Measurements from ENCODE around the gene CNOT11.
"Not testable (repeated sequence)": the region's sequence is repeated elsewhere in the genome, so short reads cannot be mapped to it uniquely, and the experiment has no call there.

The CNOT11 gene

GRCh38 chr2:101230541-101231001, 22.1 kb upstream of the CNOT11 start:
- no peak for DNase-seq (ENCODE audit: extremely low read depth, low read depth)
- TF ChIP-seq, protein P1, sequence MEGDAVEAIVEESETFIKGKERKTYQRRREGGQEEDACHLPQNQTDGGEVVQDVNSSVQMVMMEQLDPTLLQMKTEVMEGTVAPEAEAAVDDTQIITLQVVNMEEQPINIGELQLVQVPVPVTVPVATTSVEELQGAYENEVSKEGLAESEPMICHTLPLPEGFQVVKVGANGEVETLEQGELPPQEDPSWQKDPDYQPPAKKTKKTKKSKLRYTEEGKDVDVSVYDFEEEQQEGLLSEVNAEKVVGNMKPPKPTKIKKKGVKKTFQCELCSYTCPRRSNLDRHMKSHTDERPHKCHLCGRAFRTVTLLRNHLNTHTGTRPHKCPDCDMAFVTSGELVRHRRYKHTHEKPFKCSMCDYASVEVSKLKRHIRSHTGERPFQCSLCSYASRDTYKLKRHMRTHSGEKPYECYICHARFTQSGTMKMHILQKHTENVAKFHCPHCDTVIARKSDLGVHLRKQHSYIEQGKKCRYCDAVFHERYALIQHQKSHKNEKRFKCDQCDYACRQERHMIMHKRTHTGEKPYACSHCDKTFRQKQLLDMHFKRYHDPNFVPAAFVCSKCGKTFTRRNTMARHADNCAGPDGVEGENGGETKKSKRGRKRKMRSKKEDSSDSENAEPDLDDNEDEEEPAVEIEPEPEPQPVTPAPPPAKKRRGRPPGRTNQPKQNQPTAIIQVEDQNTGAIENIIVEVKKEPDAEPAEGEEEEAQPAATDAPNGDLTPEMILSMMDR (IDR thresholded peaks at IDR 0.05; ENCODE audit: low read depth, low read length) = no peak

GRCh38 chr2:101231240-101231639, 21.4 kb upstream of the CNOT11 start:
- TF ChIP-seq, protein P1 (IDR thresholded peaks at IDR 0.05; ENCODE audit: low read depth, low read length) = no peak
- DNase-seq (ENCODE audit: extremely low read depth, low read depth) = no peak

GRCh38 chr2:101231937-101232730, 20.6 kb upstream of the CNOT11 start:
- TF ChIP-seq, protein P1 (IDR thresholded peaks at IDR 0.05; ENCODE audit: low read depth, low read length) = no peak

DNA sequence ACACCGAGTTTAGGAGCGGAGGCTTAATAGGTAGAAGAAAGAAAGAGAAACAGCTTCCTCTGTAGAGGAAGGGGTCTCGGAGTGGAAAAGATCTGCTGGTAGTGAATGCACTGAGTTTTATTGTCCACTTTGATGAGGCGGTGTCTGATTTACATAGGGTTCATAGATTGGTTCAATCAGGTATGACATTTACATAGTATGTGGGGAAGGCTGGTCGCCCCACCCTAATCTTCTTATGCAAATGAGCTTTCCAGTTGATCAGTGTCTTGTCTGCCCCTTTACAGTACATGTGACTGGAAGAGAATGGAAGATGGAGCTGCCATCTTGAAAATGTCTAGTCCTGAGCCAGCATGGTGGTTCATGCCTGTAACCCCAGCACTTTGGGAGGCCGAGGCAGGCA, 19.9 kb upstream of the CNOT11 start:
- no peak for DNase-seq (ENCODE audit: extremely low read depth, low read depth)
- TF ChIP-seq, protein P1 (IDR thresholded peaks at IDR 0.05; ENCODE audit: low read depth, low read length) = no peak

More at GRCh38 chr2:101231937-101232730, 20.6 kb upstream of the CNOT11 start:
- no peak for DNase-seq (ENCODE audit: extremely low read depth, low read depth)

- TF ChIP-seq, protein P1 (IDR thresholded peaks at IDR 0.05; ENCODE audit: low read depth, low read length) = no peak
- DNase-seq (ENCODE audit: extremely low read depth, low read depth) = no peak
Measured at GRCh38 chr2:101234169-101234938, 18.3 kb upstream of the CNOT11 start.

DNA sequence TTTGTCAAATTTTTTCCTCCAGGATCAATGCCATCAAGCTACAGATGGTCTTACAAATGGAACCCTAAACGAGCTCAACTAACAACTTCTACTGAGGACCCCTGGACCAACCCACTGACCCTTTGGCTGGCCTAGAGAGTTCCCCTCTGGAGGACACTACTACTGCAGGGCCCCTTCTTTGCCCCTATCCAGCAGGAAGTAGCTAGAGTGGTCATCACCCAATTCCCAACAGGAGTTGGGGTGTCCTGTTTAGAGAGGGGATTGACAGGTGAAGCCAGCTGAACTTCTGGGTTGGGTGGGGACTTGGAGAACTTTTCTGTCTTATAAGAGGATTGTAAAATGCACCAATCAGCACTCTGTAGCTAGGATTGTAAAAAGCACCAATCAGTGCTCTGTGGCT, 16.7 kb upstream of the CNOT11 start:
- not testable (repeated sequence) for DNase-seq (ENCODE audit: extremely low read depth, low read depth)

GRCh38 chr2:101237944-101238343, 14.7 kb upstream of the CNOT11 start:
- DNase-seq (ENCODE audit: extremely low read depth, low read depth) = not testable (repeated sequence)
